Epithelial cell of esophagus (primary cell): ENCODE data around the gene RABL2A.
"Not testable (repeated sequence)": the region's sequence is repeated elsewhere in the genome, so short reads cannot be mapped to it uniquely, and the experiment has no call there.

ENCODE experiments used
- DNase-seq: peaks from one replicate; pipeline ENCODE4 v3.0.0; 2010; ENCODE audit warnings: low read depth
- H3K4me3 ChIP-seq: 2 replicates; pipeline ENCODE4 v1.5.1; 2011; ENCODE audit warnings: mild to moderate bottlenecking, low read length, control low read depth
- TF ChIP-seq, protein P1 (sequence below): IDR thresholded peaks from 2 replicates; pipeline ENCODE4 v1.5.1; 2011; ENCODE audit warnings: low read depth, mild to moderate bottlenecking, low read length, control low read depth, inconsistent platforms; ENCODE audit not compliant: insufficient read depth; ENCODE audit errors: missing control alignments

Gene RABL2A

DNA sequence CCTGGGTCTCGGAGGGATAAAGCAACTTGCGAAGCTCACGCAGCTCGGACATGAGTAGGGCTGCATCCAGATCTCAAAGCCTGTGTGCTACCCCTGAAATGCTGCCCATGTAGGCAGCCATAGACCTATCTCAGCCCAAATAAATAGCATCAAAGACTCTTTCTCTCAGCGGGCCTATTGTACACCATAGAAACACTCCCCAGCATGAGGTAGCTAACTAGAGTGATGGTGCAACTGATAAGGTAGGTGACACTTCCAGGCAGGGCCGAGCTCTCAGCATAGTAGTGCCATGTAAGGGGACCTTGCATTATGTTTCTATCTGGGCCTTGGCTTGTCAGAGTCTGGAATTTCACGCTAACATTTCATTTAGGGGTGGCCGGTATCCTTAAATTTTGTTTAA is 52.4 kb downstream of the RABL2A start:
- DNase-seq, result no peak
- no peak overlapping the region for H3K4me3 ChIP-seq
- TF ChIP-seq, protein P1, sequence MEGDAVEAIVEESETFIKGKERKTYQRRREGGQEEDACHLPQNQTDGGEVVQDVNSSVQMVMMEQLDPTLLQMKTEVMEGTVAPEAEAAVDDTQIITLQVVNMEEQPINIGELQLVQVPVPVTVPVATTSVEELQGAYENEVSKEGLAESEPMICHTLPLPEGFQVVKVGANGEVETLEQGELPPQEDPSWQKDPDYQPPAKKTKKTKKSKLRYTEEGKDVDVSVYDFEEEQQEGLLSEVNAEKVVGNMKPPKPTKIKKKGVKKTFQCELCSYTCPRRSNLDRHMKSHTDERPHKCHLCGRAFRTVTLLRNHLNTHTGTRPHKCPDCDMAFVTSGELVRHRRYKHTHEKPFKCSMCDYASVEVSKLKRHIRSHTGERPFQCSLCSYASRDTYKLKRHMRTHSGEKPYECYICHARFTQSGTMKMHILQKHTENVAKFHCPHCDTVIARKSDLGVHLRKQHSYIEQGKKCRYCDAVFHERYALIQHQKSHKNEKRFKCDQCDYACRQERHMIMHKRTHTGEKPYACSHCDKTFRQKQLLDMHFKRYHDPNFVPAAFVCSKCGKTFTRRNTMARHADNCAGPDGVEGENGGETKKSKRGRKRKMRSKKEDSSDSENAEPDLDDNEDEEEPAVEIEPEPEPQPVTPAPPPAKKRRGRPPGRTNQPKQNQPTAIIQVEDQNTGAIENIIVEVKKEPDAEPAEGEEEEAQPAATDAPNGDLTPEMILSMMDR, result no peak

DNA sequence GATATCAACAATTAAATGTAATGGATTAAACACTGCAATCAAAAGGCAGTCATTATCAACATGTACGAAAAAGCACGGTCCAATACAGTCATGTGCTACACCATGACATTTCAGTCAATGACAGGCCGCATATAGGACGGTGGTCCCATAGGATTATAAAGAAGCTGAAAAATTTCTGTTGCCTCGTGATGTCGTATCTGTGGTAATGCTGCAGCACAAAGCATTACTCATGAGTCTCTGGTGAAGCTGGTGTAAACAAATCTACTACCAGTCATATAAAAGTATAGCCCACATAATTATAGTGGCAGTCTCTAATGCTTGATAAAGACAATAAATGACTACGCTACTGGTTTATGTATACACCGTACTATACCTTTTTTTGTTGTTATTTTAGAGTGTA is 58.4 kb downstream of the RABL2A start:
- TF ChIP-seq, protein P1, result no peak
- no peak for DNase-seq
- H3K4me3 ChIP-seq, result no peak overlapping the region

DNA sequence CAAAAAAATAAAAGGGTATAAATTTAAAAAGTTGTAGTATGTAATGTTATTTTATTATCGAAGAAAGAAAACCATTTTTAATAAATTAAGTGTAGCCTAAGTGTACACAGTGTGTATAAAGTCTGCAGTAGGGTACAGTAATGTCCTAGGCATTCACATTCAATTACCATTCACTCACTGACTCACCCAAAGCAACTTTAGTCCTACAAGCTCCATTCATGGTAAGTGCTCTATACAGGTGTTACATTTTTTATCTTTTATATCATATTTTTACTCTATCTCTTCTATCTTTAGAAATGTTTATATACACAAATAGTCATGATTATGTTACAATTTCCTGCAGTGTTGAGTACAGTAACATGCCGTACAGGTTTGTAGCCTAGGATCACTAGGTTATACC is 59.5 kb downstream of the RABL2A start:
- H3K4me3 ChIP-seq, result no peak overlapping the region
- DNase-seq, result peak; percentile 67
- TF ChIP-seq, protein P1, result no peak

DNA sequence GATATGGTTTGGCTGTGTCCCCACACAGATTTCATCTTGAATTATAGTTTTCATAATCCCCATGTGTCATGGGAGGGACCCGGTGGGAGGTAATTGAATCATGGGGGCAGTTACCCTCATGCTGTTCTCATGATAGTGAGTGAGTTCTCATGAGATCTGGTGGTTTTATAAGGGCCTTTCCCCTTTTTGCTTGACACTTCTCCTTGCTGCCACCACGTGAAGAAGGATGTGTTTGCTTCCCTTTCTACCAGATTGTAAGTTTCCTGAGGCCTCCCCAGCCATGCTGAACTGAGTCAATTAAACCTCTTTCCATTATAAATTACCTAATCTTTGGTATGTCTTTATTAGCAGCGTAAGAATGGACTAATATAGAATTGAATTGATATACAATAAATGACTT is 63.8 kb downstream of the RABL2A start:
- not testable (repeated sequence) for DNase-seq, H3K4me3 ChIP-seq
